BLaER1 treated with 17β-estradiol and CSF1 and Interleukin-3, amounts not matched to agents 10 nM and 100 nM (cell line): Measurements from ENCODE around the gene RBFOX2.

Source experiments
- H3K27ac ChIP-seq, 11 experiments: shearing (Covaris generic); formaldehyde crosslinking; 2 replicates each; pipeline ENCODE4 v1.8.1; 2022
- H3K27me3 ChIP-seq, 11 experiments: shearing (Covaris generic); formaldehyde crosslinking; 2 replicates each; pipeline ENCODE4 v1.8.1; 2022
- H3K36me3 ChIP-seq, 11 experiments: shearing (Covaris generic); formaldehyde crosslinking; 2 replicates each; pipeline ENCODE4 v1.8.1; 2022
- H3K4me1 ChIP-seq, 10 experiments: shearing (Covaris generic); formaldehyde crosslinking; 2 replicates each; pipeline ENCODE4 v1.8.1; 2022
- H3K4me2 ChIP-seq, 11 experiments: shearing (Covaris generic); formaldehyde crosslinking; 2 replicates each; pipeline ENCODE4 v1.8.1; 2022
- H3K4me3 ChIP-seq, 10 experiments: shearing (Covaris generic); formaldehyde crosslinking; 2 replicates each; pipeline ENCODE4 v1.8.1; 2022
- H3K9ac ChIP-seq, 11 experiments: shearing (Covaris generic); formaldehyde crosslinking; 2 replicates each; pipeline ENCODE4 v1.8.1; 2022
- H3K9me3 ChIP-seq, 11 experiments: shearing (Covaris generic); formaldehyde crosslinking; replicated peaks in 1 of 11; 2 replicates each; pipeline ENCODE4 v1.8.1; 2022
- H4K20me1 ChIP-seq, 11 experiments: shearing (Covaris generic); formaldehyde crosslinking; 2 replicates each; pipeline ENCODE4 v1.8.1; 2022
- Cebpa-rat ChIP-seq, 11 experiments: shearing (Covaris generic); IDR thresholded peaks; 2 replicates each; pipeline ENCODE4 v1.8.1; 2022

Gene RBFOX2

GRCh38 chr22:35781898-35782297 is 246.7 kb downstream of the RBFOX2 start:
- TF ChIP-seq Cebpa-rat (IDR thresholded peaks at IDR 0.05), result no peak
- Histone ChIP-seq H3K4me3 (no peak overlapping the region), H3K36me3 (0 out of 22 replicates have a peak, but pooled peaks cover 0 to 4% (median 0%) of the 10 kb centered on the region in 11 experiments), H3K27ac (no peak overlapping the region), H3K27me3 (no peaks in the 10 kb centered on the region), H3K9me3 (no peaks in the 10 kb centered on the region), H3K4me1 (peaks cover 19 to 37% (median 25%) of the 10 kb centered on the region in 10 experiments; a peak in 19 of 20 replicates), H3K4me2 (peak overlapping the region in 9 of 11 experiments; percentile 9 to 61 (median 43); a peak in 13 of 22 replicates), H3K9ac (no peak overlapping the region), H4K20me1 (no peaks in the 10 kb centered on the region)

DNA sequence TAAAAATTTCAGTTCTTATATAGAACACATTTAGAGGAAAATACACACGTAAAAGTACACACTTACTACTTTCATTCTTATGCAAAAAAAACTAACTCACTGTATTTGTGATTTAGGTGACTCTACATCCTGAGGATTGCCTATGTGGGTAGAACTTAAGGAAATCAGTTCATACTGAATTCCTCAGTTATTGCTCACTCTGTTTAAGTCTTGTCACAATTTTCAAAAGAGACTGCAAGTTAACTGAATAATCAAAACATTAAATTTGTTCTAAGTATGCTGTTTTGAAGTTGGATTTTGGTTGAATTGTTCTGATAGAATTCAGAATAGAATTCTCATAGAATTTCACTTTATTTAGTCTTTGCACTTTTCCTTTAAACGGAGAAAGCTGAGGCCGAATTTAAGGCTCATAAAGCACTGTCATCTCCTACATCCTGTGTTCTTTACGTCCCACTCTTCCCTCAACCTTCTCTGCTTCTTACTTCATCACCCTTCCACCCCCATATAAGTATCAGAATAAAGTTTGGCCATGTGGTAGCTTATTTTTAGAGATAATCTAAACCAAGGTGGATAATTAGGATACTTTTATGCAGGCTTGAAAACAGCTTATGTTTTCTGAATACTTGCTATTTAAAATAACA is 251.2 kb downstream of the RBFOX2 start:
- H3K4me2 ChIP-seq, result no peak overlapping the region
- no peak overlapping the region for H3K4me3 ChIP-seq

DNA sequence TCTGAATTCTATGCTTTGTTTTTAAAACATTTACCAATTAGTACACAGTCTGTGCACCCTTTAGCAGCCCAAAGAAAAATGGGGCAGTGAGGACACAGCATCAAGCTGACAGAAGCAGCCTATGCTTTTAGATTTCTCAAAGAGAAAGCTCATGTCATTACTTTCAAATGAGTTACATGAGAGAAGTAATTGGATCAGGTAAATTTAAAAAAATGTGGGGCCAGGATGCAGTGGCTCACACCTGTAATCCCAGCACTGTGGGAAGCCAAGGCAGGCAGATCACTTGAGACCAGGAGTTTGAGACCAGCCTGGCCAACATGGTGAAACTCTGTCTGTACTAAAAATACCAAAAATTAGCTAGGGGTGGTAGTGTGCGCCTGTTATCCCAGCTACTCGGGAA is 253.3 kb downstream of the RBFOX2 start:
- Histone ChIP-seq H3K9ac (no peak overlapping the region), H4K20me1 (no peaks in the 10 kb centered on the region), H3K36me3 (no peaks in the 10 kb centered on the region), H3K4me3 (no peak overlapping the region), H3K9me3 (no peaks in the 10 kb centered on the region), H3K4me1 (no peaks in the 10 kb centered on the region), H3K27me3 (no peaks in the 10 kb centered on the region), H3K4me2 (no peak overlapping the region), H3K27ac (no peak overlapping the region)
- no peak for TF ChIP-seq Cebpa-rat (IDR thresholded peaks at IDR 0.05)

More for the DNA sequence above, 251.2 kb downstream of the RBFOX2 start:
- no peak overlapping the region for H3K27ac ChIP-seq
- 0 out of 22 replicates have a peak, but pooled peaks cover 0 to 4% (median 0%) of the 10 kb centered on the region in 11 experiments for H3K36me3 ChIP-seq
- no peak overlapping the region for H3K9ac ChIP-seq
- no peaks in the 10 kb centered on the region for H3K27me3 ChIP-seq
- no peaks in the 10 kb centered on the region for H4K20me1 ChIP-seq
- H3K9me3 ChIP-seq, result no peaks in the 10 kb centered on the region
- TF ChIP-seq Cebpa-rat (IDR thresholded peaks at IDR 0.05), result no peak
- peaks cover 0 to 9% (median 7%) of the 10 kb centered on the region in 10 experiments; a peak in 16 of 20 replicates for H3K4me1 ChIP-seq

GRCh38 chr22:35769974-35770373 is 258.6 kb downstream of the RBFOX2 start:
- Histone ChIP-seq H3K4me1 (no peaks in the 10 kb centered on the region), H3K4me2 (no peak overlapping the region), H3K27me3 (no peaks in the 10 kb centered on the region), H3K9me3 (no peaks in the 10 kb centered on the region), H3K27ac (no peak overlapping the region), H3K4me3 (no peak overlapping the region), H4K20me1 (no peaks in the 10 kb centered on the region), H3K9ac (no peak overlapping the region), H3K36me3 (no peaks in the 10 kb centered on the region)
- no peak for TF ChIP-seq Cebpa-rat (IDR thresholded peaks at IDR 0.05)

- no peak overlapping the region for H3K9ac ChIP-seq
- no peaks in the 10 kb centered on the region for H4K20me1 ChIP-seq
- H3K4me1 ChIP-seq, result no peaks in the 10 kb centered on the region
- no peak overlapping the region for H3K4me3 ChIP-seq
- H3K4me2 ChIP-seq, result no peak overlapping the region
- TF ChIP-seq Cebpa-rat (IDR thresholded peaks at IDR 0.05), result no peak
- H3K36me3 ChIP-seq, result no peaks in the 10 kb centered on the region
- H3K27ac ChIP-seq, result no peak overlapping the region
- no peaks in the 10 kb centered on the region for H3K9me3 ChIP-seq
- H3K27me3 ChIP-seq, result no peaks in the 10 kb centered on the region
These were observed 261.7 kb downstream of the RBFOX2 start for GRCh38 chr22:35766654-35767580.

DNA sequence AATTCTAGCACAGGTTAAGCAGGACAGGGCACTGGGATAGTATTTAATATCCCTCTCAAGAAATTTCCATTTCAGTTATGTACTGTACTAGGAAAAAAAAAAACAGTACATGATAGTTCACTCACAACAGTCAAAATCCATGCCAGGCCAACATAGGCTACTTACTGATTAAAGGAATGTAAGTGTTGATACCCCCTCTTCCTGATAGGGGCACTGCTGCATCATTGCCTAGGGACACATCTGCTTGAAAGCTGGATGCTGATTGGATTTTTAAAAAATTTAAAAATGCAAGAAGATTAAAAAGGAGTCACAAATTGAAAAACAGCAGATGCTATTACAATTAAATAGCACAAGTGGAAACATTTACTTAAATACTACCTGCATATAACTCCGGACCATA is 267.6 kb downstream of the RBFOX2 start:
- Histone ChIP-seq H3K4me1 (no peaks in the 10 kb centered on the region), H3K4me2 (no peak overlapping the region), H3K27ac (no peak overlapping the region), H3K36me3 (peaks cover 0 to 6% (median 0%) of the 10 kb centered on the region in 11 experiments; a peak in 2 of 22 replicates), H3K4me3 (no peak overlapping the region), H3K27me3 (peaks cover 0 to 19% (median 1%) of the 10 kb centered on the region in 11 experiments; a peak in 5 of 22 replicates), H3K9me3 (no peaks in the 10 kb centered on the region), H3K9ac (no peak overlapping the region), H4K20me1 (no peaks in the 10 kb centered on the region)
- no peak for TF ChIP-seq Cebpa-rat (IDR thresholded peaks at IDR 0.05)

- H4K20me1 ChIP-seq, result no peaks in the 10 kb centered on the region
- no peak for TF ChIP-seq Cebpa-rat (IDR thresholded peaks at IDR 0.05)
- H3K9ac ChIP-seq, result no peak overlapping the region
- H3K36me3 ChIP-seq, result peaks cover 0 to 6% (median 0%) of the 10 kb centered on the region in 11 experiments; a peak in 2 of 22 replicates
- no peak overlapping the region for H3K27ac ChIP-seq
- H3K9me3 ChIP-seq, result no peaks in the 10 kb centered on the region
- peaks cover 6 to 42% (median 20%) of the 10 kb centered on the region in 11 experiments; a peak in 17 of 22 replicates for H3K27me3 ChIP-seq
- H3K4me2 ChIP-seq, result no peak overlapping the region
- H3K4me1 ChIP-seq, result no peaks in the 10 kb centered on the region
- no peak overlapping the region for H3K4me3 ChIP-seq
These were observed 270.2 kb downstream of the RBFOX2 start for GRCh38 chr22:35758394-35758793.

DNA sequence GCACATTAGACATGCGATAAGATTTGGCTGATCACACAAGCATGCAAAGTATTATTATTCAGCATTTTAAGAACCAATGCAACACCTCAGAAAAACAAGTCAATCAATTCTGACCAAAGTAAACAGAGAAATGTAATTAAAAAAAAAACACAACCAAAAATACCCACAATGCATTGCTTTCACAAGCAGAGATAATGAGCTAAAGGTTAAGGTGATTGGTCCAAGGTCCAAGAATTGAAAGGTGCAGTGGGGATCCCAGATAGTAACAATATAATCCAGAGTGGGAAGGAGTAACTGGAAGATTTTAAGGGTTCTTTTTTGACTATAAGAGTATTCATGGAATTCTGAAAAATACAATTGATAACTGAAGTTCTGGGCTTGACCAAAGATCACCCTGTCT is 271.9 kb downstream of the RBFOX2 start:
- no peak overlapping the region for H3K4me3 ChIP-seq
- peaks cover 0 to 6% (median 0%) of the 10 kb centered on the region in 11 experiments; a peak in 2 of 22 replicates for H3K36me3 ChIP-seq
- peaks cover 13 to 15% (median 15%) of the 10 kb centered on the region in 10 experiments for H3K4me1 ChIP-seq
- H3K9ac ChIP-seq, result no peak overlapping the region
- no peak overlapping the region for H3K4me2 ChIP-seq
- H3K27me3 ChIP-seq, result peaks cover 17 to 56% (median 36%) of the 10 kb centered on the region in 11 experiments; a peak in 20 of 22 replicates
- TF ChIP-seq Cebpa-rat (IDR thresholded peaks at IDR 0.05), result no peak
- H3K9me3 ChIP-seq, result no peaks in the 10 kb centered on the region
- peaks cover 0 to 11% (median 0%) of the 10 kb centered on the region in 11 experiments; a peak in 3 of 22 replicates for H4K20me1 ChIP-seq
- no peak overlapping the region for H3K27ac ChIP-seq

GRCh38 chr22:35754761-35755160 is 273.9 kb downstream of the RBFOX2 start:
- Histone ChIP-seq H3K27ac (no peak overlapping the region), H3K9ac (no peak overlapping the region), H3K4me1 (peaks cover 20 to 35% (median 33%) of the 10 kb centered on the region in 10 experiments), H3K27me3 (peaks cover 32 to 76% (median 54%) of the 10 kb centered on the region in 11 experiments), H4K20me1 (peaks cover 0 to 26% (median 6%) of the 10 kb centered on the region in 11 experiments; a peak in 9 of 22 replicates), H3K36me3 (peaks cover 0 to 6% (median 0%) of the 10 kb centered on the region in 11 experiments; a peak in 2 of 22 replicates), H3K9me3 (no peaks in the 10 kb centered on the region), H3K4me2 (no peak overlapping the region), H3K4me3 (no peak overlapping the region)
- TF ChIP-seq Cebpa-rat (IDR thresholded peaks at IDR 0.05), result no peak
